Activated T-cell treated with anti-CD3 and anti-CD28 coated beads for 24 hours (primary cell): ENCODE measurements around the gene RAPH1.

Experiments used
- DNase-seq: peaks from one replicate; pipeline ENCODE4 v3.0.0-alpha.2; 2020; ENCODE audit warnings: low read depth

RAPH1 gene

GRCh38 chr2:203361495-203361894 lies 173.6 kb downstream of the RAPH1 start:
- no peak for DNase-seq

GRCh38 chr2:203360833-203361430 lies 174.2 kb downstream of the RAPH1 start:
- DNase-seq = no peak

- no peak for DNase-seq
Measured at GRCh38 chr2:203359450-203359849, 175.7 kb downstream of the RAPH1 start.

- no peak for DNase-seq
Measured at GRCh38 chr2:203354966-203355365, 180.1 kb downstream of the RAPH1 start.

GRCh38 chr2:203352604-203353255 lies 182.4 kb downstream of the RAPH1 start:
- no peak for DNase-seq

- DNase-seq = no peak
Measured at GRCh38 chr2:203347375-203347774, 187.7 kb downstream of the RAPH1 start.

GRCh38 chr2:203346612-203347011 lies 188.5 kb downstream of the RAPH1 start:
- no peak for DNase-seq

GRCh38 chr2:203344667-203345066 lies 190.4 kb downstream of the RAPH1 start:
- DNase-seq = no peak
